ENCODE data around the gene KRTCAP3. TPM values are rescaled to one million over a fixed set of nuclear protein-coding genes. Genes with fewer than 3 reads are reported as not detected.

The KRTCAP3 gene
- total RNA-seq, 4 donors from 2014 or later, result 9.2 to 40.1 (median 19.4) TPM

GRCh38 chr2:27464443-27464842 is 22.3 kb downstream of the KRTCAP3 start:
- TF ChIP-seq POLR2A (IDR thresholded peaks at IDR 0.05), result no peak
- TF ChIP-seq CTCF (IDR thresholded peaks at IDR 0.05), result no peak
- H3K27ac ChIP-seq, result no peak overlapping the region
- H3K9me3 ChIP-seq, result no peaks in the 10 kb centered on the region
- intact Hi-C loops (cut with DNase I), result no loop called here
- H3K27me3 ChIP-seq, result no peaks in the 10 kb centered on the region
- H3K4me3 ChIP-seq (replicated peaks in 1 of 3), result no peak overlapping the region
- DNase-seq, result no peak
- H3K4me1 ChIP-seq, result no peaks in the 10 kb centered on the region
- H3K36me3 ChIP-seq, result peaks cover 2 to 5% of the 10 kb centered on the region in 2 donors
- WGBS, 2 donors, result 96% methylated on average over 7 of the region's 7 CpGs

- WGBS, 2 donors, result 90 to 96% methylated on average over 5 of the region's 5 CpGs
- no peaks in the 10 kb centered on the region for H3K27me3 ChIP-seq
- no peaks in the 10 kb centered on the region for H3K4me1 ChIP-seq
- intact Hi-C loops (cut with DNase I), result no loop called here
- TF ChIP-seq POLR2A (IDR thresholded peaks at IDR 0.05) (no peak), CTCF (IDR thresholded peaks at IDR 0.05) (no peak)
- no peak overlapping the region for H3K27ac ChIP-seq
- no peak for DNase-seq
- no peaks in the 10 kb centered on the region for H3K9me3 ChIP-seq
- no peak overlapping the region for H3K4me3 ChIP-seq (replicated peaks in 1 of 3)
- peaks cover 26 to 35% of the 10 kb centered on the region in 2 donors for H3K36me3 ChIP-seq
Measured at GRCh38 chr2:27471961-27472360, 29.8 kb downstream of the KRTCAP3 start.

- no peaks in the 10 kb centered on the region for H3K9me3 ChIP-seq
- peaks cover 6 to 11% of the 10 kb centered on the region in 2 donors for H3K4me1 ChIP-seq
- peaks cover 14 to 22% of the 10 kb centered on the region in 2 donors for H3K36me3 ChIP-seq
- H3K27ac ChIP-seq, result no peak overlapping the region
- 49 to 57% methylated on average over 3 of the region's 3 CpGs for WGBS, 2 donors
- no peak overlapping the region for H3K4me3 ChIP-seq (replicated peaks in 1 of 3)
- TF ChIP-seq CTCF (IDR thresholded peaks at IDR 0.05), result no peak
- TF ChIP-seq POLR2A (IDR thresholded peaks at IDR 0.05), result no peak
- no peaks in the 10 kb centered on the region for H3K27me3 ChIP-seq
- intact Hi-C loops (cut with DNase I), result no loop called here
- DNase-seq, result no peak
Measured at GRCh38 chr2:27485496-27485895, 43.3 kb downstream of the KRTCAP3 start.

GRCh38 chr2:27489118-27489497 is 46.9 kb downstream of the KRTCAP3 start:
- TF ChIP-seq CTCF (IDR thresholded peaks at IDR 0.05) (no peak), POLR2A (IDR thresholded peaks at IDR 0.05) (no peak)
- intact Hi-C loops (cut with DNase I), result no loop called here
- no peaks in the 10 kb centered on the region for H3K9me3 ChIP-seq
- peak overlapping the region; percentile 34 to 63 (median 52) for H3K27ac ChIP-seq
- no peak for DNase-seq
- peaks cover 0 to 7% of the 10 kb centered on the region in 2 donors for H3K36me3 ChIP-seq
- peaks cover 6 to 11% of the 10 kb centered on the region in 2 donors for H3K4me1 ChIP-seq
- H3K27me3 ChIP-seq, result no peaks in the 10 kb centered on the region
- H3K4me3 ChIP-seq (replicated peaks in 1 of 3), result peak overlapping the region in 2 of 3 donors; percentile 22 to 31
- WGBS, 2 donors, result 5 to 8% methylated on average over 11 of the region's 11 CpGs

GRCh38 chr2:27489498-27490397 is 47.6 kb downstream of the KRTCAP3 start, which contains the start of gene IFT172:
IFT172 (minus strand) TSS chr2:27489743; CDS start chr2:27489653, 90 bp downstream.
- no peaks in the 10 kb centered on the region for H3K27me3 ChIP-seq
- H3K27ac ChIP-seq, result peak within 1 kb of the TSS; percentile 63 to 79 (median 78)
- H3K4me1 ChIP-seq, result peaks cover 6 to 11% of the 10 kb centered on the region in 2 donors
- intact Hi-C loops (cut with DNase I), result loop anchor here (10.0 kb wide), 2 partner anchors 55 to 175 kb away; partner anchors contain the start of genes SLC4A1AP and SUPT7L
- peak; percentile 100 for DNase-seq
- peaks cover 0 to 2% of the 10 kb centered on the region in 2 donors for H3K36me3 ChIP-seq
- peak within 1 kb of the TSS in 2 of 3 donors; percentile 22 to 31 for H3K4me3 ChIP-seq (replicated peaks in 1 of 3)
- TF ChIP-seq POLR2A (IDR thresholded peaks at IDR 0.05) (peak; percentile 53 to 95), CTCF (IDR thresholded peaks at IDR 0.05) (no peak)
- 8 to 10% methylated on average over 40 to 43 of the region's 43 CpGs for WGBS, 2 donors
- no peaks in the 10 kb centered on the region for H3K9me3 ChIP-seq

All from thyroid gland (tissue), 4 donors.